ENCODE results near the gene ZNF112. TPM values are rescaled to one million over a fixed set of nuclear protein-coding genes. Genes with fewer than 3 reads are reported as not detected.

Gene ZNF112
- total RNA-seq, 1 donor from 2014 or later: 3.4 TPM

DNA sequence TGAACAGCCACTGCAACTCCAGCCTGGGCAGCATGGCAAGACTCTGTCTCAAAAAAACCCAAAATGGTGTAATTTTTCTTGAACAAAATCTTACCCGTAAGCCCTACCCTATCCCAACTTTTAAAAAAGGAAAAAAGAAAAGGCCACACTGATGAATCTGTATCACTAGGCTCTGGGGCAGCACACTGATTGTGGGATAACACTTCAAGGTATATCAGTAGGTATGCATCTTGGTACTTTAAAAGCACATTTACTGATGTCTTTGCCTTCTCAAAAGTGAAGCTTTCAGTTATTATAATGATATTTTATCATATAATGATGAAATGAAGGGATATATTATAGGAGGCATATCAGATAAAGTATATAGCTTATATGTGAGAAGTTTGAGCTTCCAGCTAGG, 24.3 kb downstream of the ZNF112 start:
- no peaks in the 10 kb centered on the region for H3K27me3 ChIP-seq
- no peak overlapping the region for H3K4me3 ChIP-seq
- no peak overlapping the region for H3K27ac ChIP-seq
- ATAC-seq (no peak), DNase-seq (no peak)
- H3K36me3 ChIP-seq: peaks cover 54% of the 10 kb centered on the region
- TF ChIP-seq, protein P1, sequence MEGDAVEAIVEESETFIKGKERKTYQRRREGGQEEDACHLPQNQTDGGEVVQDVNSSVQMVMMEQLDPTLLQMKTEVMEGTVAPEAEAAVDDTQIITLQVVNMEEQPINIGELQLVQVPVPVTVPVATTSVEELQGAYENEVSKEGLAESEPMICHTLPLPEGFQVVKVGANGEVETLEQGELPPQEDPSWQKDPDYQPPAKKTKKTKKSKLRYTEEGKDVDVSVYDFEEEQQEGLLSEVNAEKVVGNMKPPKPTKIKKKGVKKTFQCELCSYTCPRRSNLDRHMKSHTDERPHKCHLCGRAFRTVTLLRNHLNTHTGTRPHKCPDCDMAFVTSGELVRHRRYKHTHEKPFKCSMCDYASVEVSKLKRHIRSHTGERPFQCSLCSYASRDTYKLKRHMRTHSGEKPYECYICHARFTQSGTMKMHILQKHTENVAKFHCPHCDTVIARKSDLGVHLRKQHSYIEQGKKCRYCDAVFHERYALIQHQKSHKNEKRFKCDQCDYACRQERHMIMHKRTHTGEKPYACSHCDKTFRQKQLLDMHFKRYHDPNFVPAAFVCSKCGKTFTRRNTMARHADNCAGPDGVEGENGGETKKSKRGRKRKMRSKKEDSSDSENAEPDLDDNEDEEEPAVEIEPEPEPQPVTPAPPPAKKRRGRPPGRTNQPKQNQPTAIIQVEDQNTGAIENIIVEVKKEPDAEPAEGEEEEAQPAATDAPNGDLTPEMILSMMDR (IDR thresholded peaks at IDR 0.05): no peak
- H3K4me1 ChIP-seq: no peaks in the 10 kb centered on the region
- H3K9me3 ChIP-seq: peaks cover 34% of the 10 kb centered on the region
- intact Hi-C loops (cut with DNase I): no loop called here

DNA sequence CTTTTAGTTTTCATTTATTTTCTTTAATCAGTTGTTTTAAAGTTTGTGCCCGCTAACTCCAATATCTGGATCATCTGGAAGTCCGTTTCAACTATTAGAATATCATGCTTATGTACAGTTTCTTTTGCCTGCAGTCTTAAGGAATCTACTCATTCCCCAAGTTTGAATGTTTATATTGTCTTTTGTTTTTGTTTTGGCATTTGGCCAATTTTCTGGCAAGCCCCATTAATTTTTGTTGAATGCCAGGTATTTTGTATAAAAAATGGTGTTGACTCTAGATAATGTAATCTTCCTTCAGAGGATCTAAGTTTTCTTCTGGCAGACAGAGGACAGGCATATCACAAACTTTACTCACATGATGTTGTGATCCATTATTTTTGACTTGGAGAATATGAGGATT, 40.6 kb downstream of the ZNF112 start:
- H3K9me3 ChIP-seq: peaks cover 55% of the 10 kb centered on the region
- intact Hi-C loops (cut with DNase I): no loop called here
- ATAC-seq: no peak
- H3K4me1 ChIP-seq: no peaks in the 10 kb centered on the region
- H3K36me3 ChIP-seq: no peaks in the 10 kb centered on the region
- no peak overlapping the region for H3K27ac ChIP-seq
- no peak overlapping the region for H3K4me3 ChIP-seq
- no peaks in the 10 kb centered on the region for H3K27me3 ChIP-seq
- TF ChIP-seq, protein P1 (IDR thresholded peaks at IDR 0.05): no peak
- DNase-seq: no peak

DNA sequence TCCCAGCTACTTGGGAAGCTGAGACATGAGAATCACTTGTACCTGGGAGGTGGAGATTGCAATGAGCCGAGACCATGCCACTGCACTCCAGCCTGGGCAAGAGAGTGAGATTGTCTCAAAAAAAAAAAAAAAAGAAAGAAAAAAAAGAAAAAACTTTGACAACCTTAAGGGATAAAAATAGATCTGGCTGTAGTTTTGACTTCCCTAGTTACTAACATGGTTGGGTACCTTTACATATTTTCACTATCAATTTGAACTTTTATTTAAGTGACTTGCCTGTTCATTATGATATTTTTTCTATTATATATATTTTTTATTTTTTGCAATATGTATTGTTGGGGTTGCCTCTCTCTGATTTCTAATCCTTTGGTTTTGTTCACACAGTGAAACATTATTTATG, 43.2 kb downstream of the ZNF112 start:
- DNase-seq (no peak), ATAC-seq (no peak)
- intact Hi-C loops (cut with DNase I): no loop called here
- no peaks in the 10 kb centered on the region for H3K4me1 ChIP-seq
- H3K4me3 ChIP-seq: no peak overlapping the region
- H3K36me3 ChIP-seq: no peaks in the 10 kb centered on the region
- TF ChIP-seq, protein P1 (IDR thresholded peaks at IDR 0.05): no peak
- H3K27me3 ChIP-seq: no peaks in the 10 kb centered on the region
- H3K27ac ChIP-seq: no peak overlapping the region
- peaks cover 28% of the 10 kb centered on the region for H3K9me3 ChIP-seq

DNA sequence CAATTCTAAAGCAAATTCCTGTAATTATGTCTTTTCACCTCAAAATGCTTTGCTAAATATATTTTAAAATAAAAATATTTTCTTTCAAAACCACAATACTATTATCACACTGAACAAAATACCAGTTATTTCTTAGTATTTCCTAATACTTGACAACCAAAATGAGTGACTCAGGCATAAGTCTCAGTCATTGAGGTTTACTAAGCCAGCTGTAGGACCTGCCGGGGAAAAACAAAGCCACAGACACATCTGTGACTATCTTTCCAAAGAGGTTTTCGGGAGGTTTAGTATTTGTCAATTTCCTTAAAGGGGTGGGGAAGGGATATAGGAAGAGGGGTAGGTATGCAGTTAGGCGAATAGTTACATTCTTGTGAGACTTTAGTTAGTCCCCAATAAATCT, 48.5 kb downstream of the ZNF112 start:
- Histone ChIP-seq H3K36me3 (no peaks in the 10 kb centered on the region), H3K4me1 (peaks cover 11% of the 10 kb centered on the region), H3K4me3 (no peak overlapping the region), H3K27ac (no peak overlapping the region), H3K27me3 (no peaks in the 10 kb centered on the region), H3K9me3 (no peaks in the 10 kb centered on the region)
- intact Hi-C loops (cut with DNase I): no loop called here
- DNase-seq (no peak), ATAC-seq (no peak)
- TF ChIP-seq, protein P1 (IDR thresholded peaks at IDR 0.05): no peak

DNA sequence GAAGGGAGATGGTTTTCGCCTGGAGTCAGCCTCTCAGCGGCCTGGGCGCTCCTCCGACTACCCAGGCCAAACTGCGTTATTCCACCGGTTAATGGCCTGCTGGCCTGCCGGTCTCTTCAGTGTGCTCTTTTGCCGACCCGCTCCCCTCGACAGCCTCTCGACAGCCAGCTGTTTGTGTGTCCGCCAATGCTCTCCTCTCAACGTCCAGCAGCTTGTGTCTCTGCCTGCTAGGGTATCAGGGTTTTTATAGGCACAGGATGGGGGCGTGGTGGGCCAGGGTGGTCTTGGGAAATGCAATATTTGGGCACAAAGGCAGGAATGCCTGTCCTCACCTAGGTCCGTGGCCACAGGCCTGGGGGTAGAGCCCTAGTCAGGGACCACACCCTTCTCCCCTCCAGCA, 50.2 kb downstream of the ZNF112 start:
- TF ChIP-seq, protein P1 (IDR thresholded peaks at IDR 0.05): no peak
- Histone ChIP-seq H3K9me3 (no peaks in the 10 kb centered on the region), H3K27me3 (no peaks in the 10 kb centered on the region), H3K27ac (no peak overlapping the region), H3K4me3 (no peak overlapping the region), H3K4me1 (peaks cover 11% of the 10 kb centered on the region), H3K36me3 (no peaks in the 10 kb centered on the region)
- DNase-seq: no peak
- no peak for ATAC-seq
- intact Hi-C loops (cut with DNase I): no loop called here

DNA sequence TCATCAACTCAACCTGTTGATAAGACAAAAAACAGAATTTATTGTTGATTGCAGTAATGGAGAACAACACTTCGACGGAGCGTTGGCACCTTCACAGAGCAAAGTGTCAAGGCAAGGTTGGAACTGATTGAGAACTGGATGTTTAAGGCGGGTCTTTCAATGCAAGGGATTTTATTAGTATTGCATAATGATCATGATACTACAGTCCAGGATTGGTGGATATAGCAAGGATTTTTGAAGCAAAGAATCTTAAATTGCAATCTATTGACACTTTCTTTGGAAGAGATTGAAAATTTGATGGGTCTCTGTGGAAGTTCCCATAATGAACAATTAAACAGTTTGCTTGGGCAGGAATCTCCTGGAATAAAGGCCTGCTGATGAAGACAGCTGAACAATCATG, 51.0 kb downstream of the ZNF112 start:
- no peaks in the 10 kb centered on the region for H3K9me3 ChIP-seq
- intact Hi-C loops (cut with DNase I): no loop called here
- TF ChIP-seq, protein P1 (IDR thresholded peaks at IDR 0.05): no peak
- peak overlapping the region; percentile 85 for H3K4me3 ChIP-seq
- peaks cover 4% of the 10 kb centered on the region for H3K36me3 ChIP-seq
- no peak for ATAC-seq
- peaks cover 11% of the 10 kb centered on the region for H3K4me1 ChIP-seq
- H3K27ac ChIP-seq: no peak overlapping the region
- H3K27me3 ChIP-seq: no peaks in the 10 kb centered on the region
- DNase-seq: no peak

All from upper lobe of right lung (tissue), 1 donor.